ENCODE measurements around the gene LYPD8.

LYPD8 gene

GRCh38 chr1:248756151-248756550 is 592 bp upstream of the LYPD8 start:
- TF ChIP-seq RAD21 (IDR thresholded peaks at IDR 0.05; ENCODE audit: low read depth) (no peak), TAF1 (IDR thresholded peaks at IDR 0.05; ENCODE audit: low read depth) (no peak), TEAD4 (IDR thresholded peaks at IDR 0.05) (no peak), TCF12 (IDR thresholded peaks at IDR 0.05; ENCODE audit: low read depth) (no peak), CEBPB (IDR thresholded peaks at IDR 0.05) (no peak)

- no peak for TF ChIP-seq NFIC (IDR thresholded peaks at IDR 0.05)
- no peak for TF ChIP-seq TEAD4 (IDR thresholded peaks at IDR 0.05)
- no peak for TF ChIP-seq REST (IDR thresholded peaks at IDR 0.05; ENCODE audit: low read depth)
- TF ChIP-seq CEBPB (IDR thresholded peaks at IDR 0.05): no peak
- TF ChIP-seq FOXM1 (IDR thresholded peaks at IDR 0.05; ENCODE audit: borderline replicate concordance, low read depth): no peak
- no peak for TF ChIP-seq EP300 (IDR thresholded peaks at IDR 0.05; ENCODE audit: borderline replicate concordance)
- TF ChIP-seq CREB1 (IDR thresholded peaks at IDR 0.05; ENCODE audit: low read depth): no peak
- no peak for TF ChIP-seq MAX (IDR thresholded peaks at IDR 0.05)
- no peak for TF ChIP-seq EGR1 (IDR thresholded peaks at IDR 0.05)
- no peak for TF ChIP-seq TAF1 (IDR thresholded peaks at IDR 0.05; ENCODE audit: low read depth)
- no peak for TF ChIP-seq USF1 (IDR thresholded peaks at IDR 0.05)
- TF ChIP-seq ZBTB7A (IDR thresholded peaks at IDR 0.05; ENCODE audit: low read depth): no peak
- no peak for TF ChIP-seq TCF12 (IDR thresholded peaks at IDR 0.05; ENCODE audit: low read depth)
- no peak for TF ChIP-seq RAD21 (IDR thresholded peaks at IDR 0.05; ENCODE audit: low read depth)
- TF ChIP-seq YY1 (IDR thresholded peaks at IDR 0.05; ENCODE audit: low read depth): no peak
Measured at GRCh38 chr1:248753708-248754280, 1.8 kb downstream of the LYPD8 start.

GRCh38 chr1:248753029-248753594 is 2.4 kb downstream of the LYPD8 start:
- no peak for TF ChIP-seq ZBTB7A (IDR thresholded peaks at IDR 0.05; ENCODE audit: low read depth)
- no peak for TF ChIP-seq FOXM1 (IDR thresholded peaks at IDR 0.05; ENCODE audit: borderline replicate concordance, low read depth)
- TF ChIP-seq RAD21 (IDR thresholded peaks at IDR 0.05; ENCODE audit: low read depth): no peak
- TF ChIP-seq CREB1 (IDR thresholded peaks at IDR 0.05; ENCODE audit: low read depth): no peak
- TF ChIP-seq NFIC (IDR thresholded peaks at IDR 0.05): no peak
- no peak for TF ChIP-seq YY1 (IDR thresholded peaks at IDR 0.05; ENCODE audit: low read depth)

- TF ChIP-seq YY1 (IDR thresholded peaks at IDR 0.05; ENCODE audit: low read depth) (no peak), ZBTB7A (IDR thresholded peaks at IDR 0.05; ENCODE audit: low read depth) (no peak), TCF12 (IDR thresholded peaks at IDR 0.05; ENCODE audit: low read depth) (no peak), FOXM1 (IDR thresholded peaks at IDR 0.05; ENCODE audit: borderline replicate concordance, low read depth) (no peak), MAX (IDR thresholded peaks at IDR 0.05) (no peak), USF1 (IDR thresholded peaks at IDR 0.05) (no peak), CREB1 (IDR thresholded peaks at IDR 0.05; ENCODE audit: low read depth) (no peak), RAD21 (IDR thresholded peaks at IDR 0.05; ENCODE audit: low read depth) (no peak), NFIC (IDR thresholded peaks at IDR 0.05) (no peak), TAF1 (IDR thresholded peaks at IDR 0.05; ENCODE audit: low read depth) (no peak), EP300 (IDR thresholded peaks at IDR 0.05; ENCODE audit: borderline replicate concordance) (no peak), TEAD4 (IDR thresholded peaks at IDR 0.05) (no peak), EGR1 (IDR thresholded peaks at IDR 0.05) (no peak), REST (IDR thresholded peaks at IDR 0.05; ENCODE audit: low read depth) (no peak), CEBPB (IDR thresholded peaks at IDR 0.05) (no peak)
Measured at GRCh38 chr1:248752161-248753028, 3.2 kb downstream of the LYPD8 start.

- TF ChIP-seq RAD21 (IDR thresholded peaks at IDR 0.05; ENCODE audit: low read depth) (no peak), FOXM1 (IDR thresholded peaks at IDR 0.05; ENCODE audit: borderline replicate concordance, low read depth) (no peak), EGR1 (IDR thresholded peaks at IDR 0.05) (no peak), REST (IDR thresholded peaks at IDR 0.05; ENCODE audit: low read depth) (no peak), TCF12 (IDR thresholded peaks at IDR 0.05; ENCODE audit: low read depth) (no peak), USF1 (IDR thresholded peaks at IDR 0.05) (no peak), CREB1 (IDR thresholded peaks at IDR 0.05; ENCODE audit: low read depth) (no peak), TAF1 (IDR thresholded peaks at IDR 0.05; ENCODE audit: low read depth) (no peak), YY1 (IDR thresholded peaks at IDR 0.05; ENCODE audit: low read depth) (no peak), CEBPB (IDR thresholded peaks at IDR 0.05) (no peak), ZBTB7A (IDR thresholded peaks at IDR 0.05; ENCODE audit: low read depth) (no peak), TEAD4 (IDR thresholded peaks at IDR 0.05) (no peak)
Measured at GRCh38 chr1:248751635-248752034, 3.9 kb downstream of the LYPD8 start.

Measured in Ishikawa (cell line).